IMR-90 (cell line): Measurements from ENCODE around the gene LEMD1. TPM values are rescaled to one million over a fixed set of nuclear protein-coding genes. Genes with fewer than 3 reads are reported as not detected.

Experiments used
- ATAC-seq: fragments of 200-7000 bp; cut with Tn5 transposase; 2 replicates; pipeline ENCODE4 v1.9.1; 2020; ENCODE audit warnings: low read depth, mild to moderate bottlenecking, moderate library complexity
- BruUV-seq: library from RNA; stranded (reverse); fragments of 400-500 nt; replicated peaks from 2 replicates; lab custom pipeline; 2021; lab: Mats Ljungman, UMichigan
- CTCF ChIA-PET: fragments of 300-600 bp; formaldehyde crosslinking; extraction: SDS; loops from one replicate; lab custom pipeline; 2021; ENCODE audit warnings: antibody characterized with exemption; lab: Yijun Ruan, JAX
- POLR2A ChIA-PET: fragments of 300-600 bp; sonication (Branson Sonifier 250); formaldehyde crosslinking; loops from one replicate; lab custom pipeline; 2022; ENCODE audit warnings: antibody characterized with exemption; ENCODE audit not compliant: unreplicated experiment; lab: Charles Lee
- DNase-seq: peaks from one replicate; pipeline ENCODE4 v3.0.0; 2013
- H2AFZ ChIP-seq: replicated peaks from 2 replicates; pipeline ENCODE3; 2013; ENCODE audit warnings: low read length, mild to moderate bottlenecking; ENCODE audit not compliant: poor library complexity
- H2AK5ac ChIP-seq: 2 replicates; pipeline ENCODE4 v1.6.1; 2013; ENCODE audit warnings: low read depth, low read length, inconsistent platforms
- H2AK9ac ChIP-seq: replicated peaks from 2 replicates; pipeline ENCODE3; 2013; ENCODE audit warnings: mild to moderate bottlenecking, low read depth, low read length, moderate library complexity; ENCODE audit not compliant: poor library complexity
- H2BK120ac ChIP-seq: 2 replicates; pipeline ENCODE4 v1.6.1; 2013; ENCODE audit warnings: low read depth, low read length, inconsistent platforms
- H2BK15ac ChIP-seq: 3 replicates; pipeline ENCODE4 v1.6.1; 2013; ENCODE audit warnings: low read depth, low read length, inconsistent platforms
- H2BK20ac ChIP-seq: 2 replicates; pipeline ENCODE4 v1.6.1; 2013; ENCODE audit warnings: low read depth, mild to moderate bottlenecking, inconsistent platforms, low read length, moderate library complexity
- H2BK5ac ChIP-seq: 2 replicates; pipeline ENCODE4 v1.6.1; 2013; ENCODE audit warnings: mild to moderate bottlenecking, low read depth, low read length, inconsistent platforms; ENCODE audit not compliant: poor library complexity, severe bottlenecking
- H3K14ac ChIP-seq: replicated peaks from 2 replicates; pipeline ENCODE4 v1.6.1; 2013; ENCODE audit warnings: low read depth, low read length, inconsistent platforms
- H3K18ac ChIP-seq: 2 replicates; pipeline ENCODE4 v1.6.1; 2013; ENCODE audit warnings: low read depth, low read length, control low read depth
- H3K23ac ChIP-seq: 2 replicates; pipeline ENCODE4 v1.6.1; 2013; ENCODE audit warnings: low read depth, low read length, inconsistent platforms
- H3K27ac ChIP-seq: 2 replicates; pipeline ENCODE4 v1.5.1; 2013; ENCODE audit warnings: mild to moderate bottlenecking, control low read depth, low read length; ENCODE audit not compliant: insufficient read depth
- H3K27me3 ChIP-seq: 2 replicates; pipeline ENCODE4 v1.6.1; 2013; ENCODE audit warnings: low read length; ENCODE audit not compliant: control insufficient read depth, insufficient read depth
- H3K36me3 ChIP-seq: 2 replicates; pipeline ENCODE4 v1.6.1; 2013; ENCODE audit warnings: low read length, mixed read lengths; ENCODE audit not compliant: control insufficient read depth, insufficient read depth
- H3K4ac ChIP-seq: 2 replicates; pipeline ENCODE4 v1.6.1; 2013; ENCODE audit warnings: low read depth, low read length, inconsistent platforms
- H3K4me1 ChIP-seq: 2 replicates; pipeline ENCODE4 v1.6.1; 2013; ENCODE audit warnings: low read length, mixed read lengths; ENCODE audit not compliant: control insufficient read depth, insufficient read depth
- H3K4me2 ChIP-seq: 2 replicates; pipeline ENCODE4 v1.6.1; 2013; ENCODE audit warnings: low read depth, mild to moderate bottlenecking, control low read depth, low read length, moderate library complexity
- H3K4me3 ChIP-seq: 2 replicates; pipeline ENCODE4 v1.5.1; 2013; ENCODE audit warnings: low read depth, mild to moderate bottlenecking, control low read depth, low read length, moderate library complexity; ENCODE audit not compliant: insufficient read depth
- H3K56ac ChIP-seq: 2 replicates; pipeline ENCODE4 v1.6.1; 2013; ENCODE audit warnings: low read length, inconsistent platforms; ENCODE audit not compliant: insufficient read depth; ENCODE audit errors: extremely low read depth
- H3K79me1 ChIP-seq, 2 experiments: 2 replicates each; pipeline ENCODE4 v1.6.1; 2013; ENCODE audit warnings: low read length in 2 of 2, inconsistent platforms in 1 of 2, low read depth in 1 of 2
- H3K9ac ChIP-seq: 2 replicates; pipeline ENCODE4 v1.6.1; 2013; ENCODE audit warnings: low read depth, low read length, control low read depth
- H3K9me1 ChIP-seq: 2 replicates; pipeline ENCODE4 v1.6.1; 2013; ENCODE audit warnings: low read length, inconsistent platforms; ENCODE audit not compliant: insufficient read depth
- H3K9me3 ChIP-seq: 2 replicates; pipeline ENCODE4 v1.6.1; 2013; ENCODE audit warnings: low read length; ENCODE audit not compliant: control insufficient read depth, insufficient read depth
- H4K20me1 ChIP-seq: 2 replicates; pipeline ENCODE4 v1.6.1; 2013; ENCODE audit warnings: low read length, inconsistent platforms; ENCODE audit not compliant: insufficient read depth
- H4K5ac ChIP-seq: 2 replicates; pipeline ENCODE4 v1.6.1; 2013; ENCODE audit warnings: mild to moderate bottlenecking, low read depth, low read length, control low read depth
- H4K8ac ChIP-seq, 2 experiments: 2 replicates each; pipeline ENCODE4 v1.6.1; 2013; ENCODE audit warnings: low read depth in 2 of 2, low read length in 2 of 2, control low read depth in 1 of 2, inconsistent platforms in 1 of 2
- H4K91ac ChIP-seq: 2 replicates; pipeline ENCODE4 v1.6.1; 2013; ENCODE audit warnings: low read depth, low read length, inconsistent platforms; ENCODE audit not compliant: insufficient read depth
- RAD21 ChIP-seq: IDR thresholded peaks from 2 replicates; pipeline ENCODE4 v1.6.1; 2012; ENCODE audit warnings: low read length, improper control_type of control experiment
- WGBS, 2 experiments: methylation state at CpG; one replicate each; pipeline versions ENCODE4 v1.1.5 to v1.1.7; 2013; ENCODE audit warnings: missing lambda C conversion rate in 2 of 2; ENCODE audit not compliant: insufficient read length in 1 of 2; ENCODE audit errors: extremely low coverage in 2 of 2; 5-methylcytosine and 5-hydroxymethylcytosine counted together
- dilution Hi-C: fragments of 300-500 bp; cut with HindIII; formaldehyde crosslinking; loops from one replicate; pipeline ENCODE4 v1.14.3; 2018; ENCODE audit warnings: low sequenced_read_pairs; ENCODE audit not compliant: unreplicated experiment
- in situ Hi-C: fragments of 300-500 bp; cut with MboI; formaldehyde crosslinking; loops from 3 replicates; pipeline ENCODE4 v1.14.3; 2019; ENCODE audit warnings: low sequenced_read_pairs, inconsistent platforms, mixed read lengths
- intact Hi-C: fragments of 100-400 bp; cut with micrococcal nuclease; formaldehyde crosslinking; loops from 2 replicates; pipeline ENCODE4 v1.10.0; 2022
- polyA plus RNA-seq, 3 experiments: library from polyadenylated mRNA; depleted of rRNA; stranded (reverse); fragments of >200 nt; gene quantifications; 2 replicates each; pipeline ENCODE4 v1.2.3, GENCODE V29; 2012; ENCODE audit warnings: low replicate concordance in 1 of 3
- total RNA-seq: library from RNA; depleted of rRNA; stranded (reverse); fragments of >200 nt; gene quantifications from 2 replicates; pipeline ENCODE4 v1.2.3, GENCODE V29; 2012

The LEMD1 gene
- total and polyA plus RNA-seq, 2 of the 4 experiments (the other 2 are of a cell fraction) = not detected

- no peaks in the 10 kb centered on the region for H4K20me1 ChIP-seq
- H3K27ac ChIP-seq = no peak overlapping the region
- H2BK120ac ChIP-seq = no peak overlapping the region
- intact Hi-C loops = loop anchor here (10.0 kb wide), 1 partner anchor 295 kb away; no protein-coding TSS in a partner anchor
- H3K4me3 ChIP-seq = no peak overlapping the region
- ChIA-PET CTCF (interaction anchor here (1.9 kb wide), 1 partner anchor 71 kb away, joined by 7 read pairs; no protein-coding TSS in a partner anchor), POLR2A (no interaction called here)
- in situ Hi-C loops = no loop called here
- H2AK9ac ChIP-seq = no peak overlapping the region
- H3K14ac ChIP-seq = no peak overlapping the region
- peaks cover 45% of the 10 kb centered on the region for H3K27me3 ChIP-seq
- no peaks in the 10 kb centered on the region for H3K9me3 ChIP-seq
- H4K8ac ChIP-seq = no peak overlapping the region
- H3K23ac ChIP-seq = no peak overlapping the region
- no peak overlapping the region for H4K91ac ChIP-seq
- no peak for TF ChIP-seq RAD21
- H2BK20ac ChIP-seq = no peak overlapping the region
- no peaks in the 10 kb centered on the region for H3K4me1 ChIP-seq
- no peaks in the 10 kb centered on the region for H3K79me1 ChIP-seq
- BruUV-seq = no TSS peak
- H3K9me1 ChIP-seq = no peaks in the 10 kb centered on the region
- no peak overlapping the region for H3K4ac ChIP-seq
- no peak overlapping the region for H2AFZ ChIP-seq
- no peak overlapping the region for H2BK5ac ChIP-seq
- WGBS, 2 experiments = 79% methylated on average over 6 of the region's 11 CpGs; no CpG with 5 or more reads in 1 of the 2 experiments
- no peak for DNase-seq
- H3K36me3 ChIP-seq = no peaks in the 10 kb centered on the region
- H3K56ac ChIP-seq = no peak overlapping the region
- no peak for ATAC-seq
- H3K18ac ChIP-seq = no peak overlapping the region
- no peak overlapping the region for H2AK5ac ChIP-seq
- H3K9ac ChIP-seq = no peak overlapping the region
- no peak overlapping the region for H2BK15ac ChIP-seq
- dilution Hi-C loops = no loop called here
- no peak overlapping the region for H4K5ac ChIP-seq
- H3K4me2 ChIP-seq = no peak overlapping the region
These were observed 61.9 kb downstream of the LEMD1 start for GRCh38 chr1:205359771-205360565.
